Measurements from ENCODE around the gene XPO4.

GRCh38 chr13:20831933-20832332, 70.6 kb downstream of the XPO4 start:
- TF ChIP-seq POLR2A (IDR thresholded peaks at IDR 0.05; ENCODE audit: low read length) (no peak), GATA1 (IDR thresholded peaks at IDR 0.05; ENCODE audit: low read depth, low read length) (no peak)

Measured in erythroblast (primary cell).